GM18502 (cell line): ENCODE data around the gene MARK4.

ENCODE experiments used
- ATAC-seq: cut with Tn5 transposase; IDR thresholded peaks from one replicate; pipeline ENCODE4 v1.9.1; 2021; ENCODE audit warnings: mild to moderate bottlenecking; ENCODE audit not compliant: unreplicated experiment, poor library complexity

The MARK4 gene

GRCh38 chr19:45238556-45238955 is 12.5 kb upstream of the MARK4 start:
- ATAC-seq, result no peak

DNA sequence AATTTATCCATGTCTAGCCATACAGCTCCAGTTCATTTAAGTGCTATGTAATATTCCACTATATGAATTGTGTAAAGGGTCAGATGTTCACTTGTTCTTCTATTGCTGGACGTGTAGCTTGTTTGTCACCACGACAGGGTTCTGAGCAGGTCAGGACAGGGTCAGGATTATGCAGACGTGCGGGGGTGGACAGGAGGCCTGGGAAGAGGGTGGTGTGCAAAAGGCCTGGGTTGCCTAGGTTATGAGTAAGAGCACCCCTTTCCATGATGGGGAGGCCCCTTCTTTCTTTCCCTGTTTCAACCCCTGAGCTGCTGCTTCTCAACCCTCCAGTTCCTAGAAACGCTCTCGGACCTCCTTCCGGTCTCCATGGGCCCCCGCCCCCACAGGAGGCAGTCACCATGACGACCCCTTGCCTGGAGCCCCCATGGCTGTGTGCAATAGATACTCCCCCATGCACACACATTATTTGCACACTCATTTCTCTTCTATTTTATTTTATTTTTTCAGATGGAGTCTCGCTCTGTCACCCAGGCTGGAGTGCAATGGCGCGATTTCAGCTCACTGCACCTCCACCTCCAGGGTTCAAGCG is 7.8 kb upstream of the MARK4 start:
- ATAC-seq, result no peak

- ATAC-seq, result no peak
Measured at GRCh38 chr19:45244133-45244794, 6.8 kb upstream of the MARK4 start.

- ATAC-seq, result no peak
Measured at GRCh38 chr19:45245334-45245787, 5.7 kb upstream of the MARK4 start, which contains the start of gene EXOC3L2. TSS of gene EXOC3L2 (minus strand) at chr19:45245407. CDS start at chr19:45239045, 6,362 bp downstream.

- ATAC-seq, result no peak
Measured at GRCh38 chr19:45245826-45246225, 5.2 kb upstream of the MARK4 start.

DNA sequence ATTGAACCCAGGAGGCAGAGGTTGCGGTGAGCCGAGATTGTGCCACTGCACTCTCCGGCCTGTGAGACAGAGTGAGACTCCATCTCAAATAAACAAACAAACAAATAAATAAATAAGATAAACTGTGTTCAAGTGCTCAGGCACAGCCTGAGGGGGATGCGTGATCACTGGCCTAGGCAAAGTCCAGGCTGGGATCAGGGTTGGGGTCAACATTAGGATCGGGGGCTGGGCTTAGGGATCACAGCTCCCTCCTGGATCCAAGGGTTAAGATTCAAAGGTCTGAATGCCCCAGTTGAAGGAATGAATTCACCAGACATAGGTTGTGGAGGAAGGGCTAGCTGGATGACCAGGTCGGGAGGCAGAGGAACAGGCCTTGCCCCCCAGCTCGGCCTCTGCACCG is 3.9 kb upstream of the MARK4 start:
- ATAC-seq, result no peak

GRCh38 chr19:45249261-45250033 is 1.6 kb upstream of the MARK4 start:
- ATAC-seq, result no peak

GRCh38 chr19:45250216-45250831 is 747 bp upstream of the MARK4 start:
- ATAC-seq, result no peak

- ATAC-seq, result no peak
Measured at GRCh38 chr19:45251452-45252354, 632 bp downstream of the MARK4 start.

- ATAC-seq, result no peak
Measured at GRCh38 chr19:45253396-45254027, 2.4 kb downstream of the MARK4 start.

- no peak for ATAC-seq
Measured at GRCh38 chr19:45254044-45254531, 3.0 kb downstream of the MARK4 start.

DNA sequence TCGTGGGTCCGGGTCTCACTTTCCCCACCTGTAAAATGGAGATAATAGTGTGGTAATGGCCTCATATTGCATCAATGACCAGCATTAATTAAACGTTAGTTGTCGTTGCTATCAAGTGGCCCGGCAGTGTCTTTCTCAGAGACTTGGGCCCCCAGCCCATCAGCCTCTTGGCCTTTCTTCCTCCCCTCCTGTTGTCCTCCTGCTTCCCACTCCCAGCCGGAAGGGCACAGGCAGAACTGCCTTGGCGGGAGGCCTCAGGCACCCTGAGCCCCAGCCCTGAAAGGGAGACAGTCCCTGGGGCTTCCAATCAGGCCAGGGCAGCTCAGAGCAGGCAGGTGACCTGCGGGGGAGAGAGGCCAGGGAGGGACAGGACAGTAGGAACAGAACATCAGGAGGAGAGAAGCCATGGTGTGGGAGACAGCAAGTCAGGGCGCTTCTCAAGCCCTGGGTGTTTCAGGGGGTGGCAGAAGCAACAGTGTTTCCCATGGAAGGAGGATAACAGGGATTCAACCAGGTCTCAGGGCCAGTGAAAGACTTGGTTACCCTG is 4.6 kb downstream of the MARK4 start:
- no peak for ATAC-seq

- ATAC-seq, result no peak
Measured at GRCh38 chr19:45256836-45257235, 5.8 kb downstream of the MARK4 start.

GRCh38 chr19:45258862-45259261 is 7.8 kb downstream of the MARK4 start:
- no peak for ATAC-seq

DNA sequence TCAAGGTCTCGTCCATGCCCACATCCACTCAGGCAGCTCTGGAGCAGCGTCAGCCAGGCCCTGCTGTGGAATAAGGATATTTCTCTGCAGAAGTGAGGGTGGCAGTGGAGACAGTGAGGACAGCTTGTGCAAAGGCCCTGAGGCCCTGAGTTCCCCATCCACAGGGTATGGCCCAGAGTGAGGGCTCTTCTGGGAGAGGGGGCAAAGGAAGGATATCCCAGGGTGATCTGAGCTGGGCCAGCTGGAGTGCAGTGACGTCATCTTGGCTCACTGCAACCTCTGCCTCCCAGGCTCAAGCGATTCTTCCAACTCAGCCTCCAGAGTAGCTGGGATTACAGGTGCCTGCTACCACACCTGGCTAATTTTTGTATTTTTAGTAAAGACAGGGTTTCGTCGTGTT is 11.5 kb downstream of the MARK4 start:
- no peak for ATAC-seq

DNA sequence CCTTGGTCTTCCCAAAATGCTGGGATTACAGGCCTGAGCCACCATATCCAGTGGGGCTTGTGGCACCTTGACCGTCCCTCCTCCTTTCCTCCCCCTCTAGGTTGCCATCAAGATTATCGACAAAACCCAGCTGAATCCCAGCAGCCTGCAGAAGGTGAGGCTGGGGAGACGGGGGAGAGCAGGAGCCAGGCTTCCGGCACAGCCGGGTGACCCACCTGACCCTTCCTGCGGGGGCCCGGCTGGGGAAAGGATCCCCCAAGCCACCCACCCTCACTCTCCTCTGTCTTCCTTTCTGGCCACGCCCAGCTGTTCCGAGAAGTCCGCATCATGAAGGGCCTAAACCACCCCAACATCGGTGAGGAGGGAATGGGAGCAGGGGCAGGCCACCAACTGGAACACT is 11.9 kb downstream of the MARK4 start:
- no peak for ATAC-seq

GRCh38 chr19:45264781-45265317 is 13.8 kb downstream of the MARK4 start:
- ATAC-seq, result no peak

DNA sequence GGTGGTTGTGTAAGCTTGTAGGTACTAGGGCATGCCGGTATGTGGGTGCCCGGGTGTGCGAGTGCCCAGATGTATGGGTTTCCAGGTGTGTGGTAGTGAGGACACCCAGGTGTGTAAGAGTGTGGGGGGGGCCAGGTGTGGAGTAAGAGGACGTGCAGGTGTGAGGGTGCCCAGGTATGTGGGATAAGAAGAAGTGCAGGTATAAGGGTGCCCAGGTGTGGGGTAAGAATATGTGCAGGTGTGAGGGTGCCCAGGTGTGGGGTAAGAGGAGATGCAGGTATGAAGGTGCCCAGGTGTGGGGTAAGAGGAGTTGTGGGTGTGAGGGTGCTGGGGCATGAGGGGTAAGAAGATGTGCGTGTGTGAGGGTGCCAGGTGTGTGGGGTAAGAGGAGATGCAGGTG is 14.3 kb downstream of the MARK4 start:
- ATAC-seq, result no peak

DNA sequence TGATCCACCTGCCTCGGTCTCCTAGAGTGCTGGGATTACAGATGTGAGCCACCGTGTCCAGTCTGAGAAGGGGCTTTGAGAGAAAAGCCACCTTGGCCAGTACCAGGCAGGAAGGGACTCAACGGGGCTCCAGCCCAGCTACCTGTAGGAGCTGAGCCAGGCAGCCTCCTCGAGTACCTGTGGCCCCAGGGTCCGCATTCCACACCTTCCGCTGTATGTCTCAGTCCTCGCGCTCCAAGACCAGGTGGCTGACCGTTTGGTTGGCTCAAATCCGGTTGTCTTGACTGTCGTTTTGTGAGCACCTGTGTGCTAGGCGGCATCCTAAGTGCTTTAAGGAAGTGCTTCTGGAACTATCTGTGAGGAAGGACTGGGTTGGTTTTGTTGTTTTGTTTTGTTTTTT is 16.2 kb downstream of the MARK4 start:
- ATAC-seq, result no peak
